ENCODE results near the gene ZNF423. TPM values are rescaled to one million over a fixed set of nuclear protein-coding genes. Genes with fewer than 3 reads are reported as not detected.

Gene ZNF423
- total and polyA plus RNA-seq, 7 donors = 0.69 to 19.7 (median 3.6) TPM

- Histone ChIP-seq H3K9me3 (no peaks in the 10 kb centered on the region), H3K27me3 (peaks cover 0 to 5% (median 3%) of the 10 kb centered on the region in 3 donors), H3K4me1 (peaks cover 0 to 21% (median 10%) of the 10 kb centered on the region in 4 donors), H3K27ac (no peak overlapping the region), H3K36me3 (no peaks in the 10 kb centered on the region), H3K4me3 (no peak overlapping the region)
- no peak for DNase-seq
- WGBS, 2 donors = 80 to 82% methylated on average over 8 of the region's 8 CpGs
- intact Hi-C loops (cut with DNase I) = no loop called here
- TF ChIP-seq POLR2A (IDR thresholded peaks at IDR 0.05) (no peak), EP300 (IDR thresholded peaks at IDR 0.05) (no peak), CTCF (IDR thresholded peaks at IDR 0.05) (no peak), POLR2AphosphoS5 (IDR thresholded peaks at IDR 0.05) (no peak)
Measured at GRCh38 chr16:49849754-49850108, 6.2 kb downstream of the ZNF423 start.

- Histone ChIP-seq H3K9me3 (no peaks in the 10 kb centered on the region), H3K4me3 (no peak overlapping the region), H3K4me1 (peaks cover 0 to 16% (median 6%) of the 10 kb centered on the region in 4 donors), H3K36me3 (no peaks in the 10 kb centered on the region), H3K27me3 (peaks cover 0 to 5% (median 3%) of the 10 kb centered on the region in 3 donors), H3K27ac (no peak overlapping the region)
- 71 to 75% methylated on average over 6 of the region's 6 CpGs for WGBS, 2 donors
- no peak for DNase-seq
- intact Hi-C loops (cut with DNase I) = no loop called here
- TF ChIP-seq POLR2A (IDR thresholded peaks at IDR 0.05) = no peak
- no peak for TF ChIP-seq POLR2AphosphoS5 (IDR thresholded peaks at IDR 0.05)
- no peak for TF ChIP-seq EP300 (IDR thresholded peaks at IDR 0.05)
- no peak for TF ChIP-seq CTCF (IDR thresholded peaks at IDR 0.05)
Measured at GRCh38 chr16:49849037-49849753, 6.7 kb downstream of the ZNF423 start.

- TF ChIP-seq CTCF (IDR thresholded peaks at IDR 0.05) (no peak), POLR2A (IDR thresholded peaks at IDR 0.05) (no peak), EP300 (IDR thresholded peaks at IDR 0.05) (no peak), POLR2AphosphoS5 (IDR thresholded peaks at IDR 0.05) (no peak)
- intact Hi-C loops (cut with DNase I) = no loop called here
- Histone ChIP-seq H3K4me3 (no peak overlapping the region), H3K36me3 (no peaks in the 10 kb centered on the region), H3K4me1 (peaks cover 0 to 9% (median 0%) of the 10 kb centered on the region in 4 donors), H3K27me3 (peaks cover 0 to 5% (median 3%) of the 10 kb centered on the region in 3 donors), H3K27ac (no peak overlapping the region), H3K9me3 (no peaks in the 10 kb centered on the region)
- no peak for DNase-seq
- WGBS, 2 donors = 92 to 93% methylated on average over 8 of the region's 8 CpGs
Measured at GRCh38 chr16:49848530-49848929, 7.4 kb downstream of the ZNF423 start.

- intact Hi-C loops (cut with DNase I) = no loop called here
- TF ChIP-seq CTCF (IDR thresholded peaks at IDR 0.05) (no peak), EP300 (IDR thresholded peaks at IDR 0.05) (no peak), POLR2A (IDR thresholded peaks at IDR 0.05) (no peak), POLR2AphosphoS5 (IDR thresholded peaks at IDR 0.05) (no peak)
- peaks cover 0 to 5% (median 0%) of the 10 kb centered on the region in 4 donors for H3K4me1 ChIP-seq
- H3K4me3 ChIP-seq = no peak overlapping the region
- WGBS, 2 donors = 92% methylated on average over 2 of the region's 2 CpGs
- H3K36me3 ChIP-seq = no peaks in the 10 kb centered on the region
- H3K27me3 ChIP-seq = peaks cover 0 to 3% (median 0%) of the 10 kb centered on the region in 3 donors
- no peak for DNase-seq
- no peaks in the 10 kb centered on the region for H3K9me3 ChIP-seq
- H3K27ac ChIP-seq = no peak overlapping the region
Measured at GRCh38 chr16:49846800-49847199, 9.1 kb downstream of the ZNF423 start.
